Tibial nerve (tissue), 3 donors: ENCODE data around the gene FLT3.

Experiments
- POLR2A ChIP-seq, 2 donors: fragments of 450-650 bp; IDR thresholded peaks; one replicate each; pipeline ENCODE4 v1.6.1; 2017; ENCODE audit warnings: antibody characterized with exemption in 2 of 2, mild to moderate bottlenecking in 2 of 2, moderate library complexity in 2 of 2
- TF ChIP-seq, protein P1 (sequence below), 5 experiments: fragments of 200-600 bp in 3 of 5; fragments of 450-650 bp in 2 of 5; sonication (generic) in 3 of 5; IDR thresholded peaks; one replicate each; pipeline ENCODE4 v1.5.1; 2016 to 2019; ENCODE audit warnings: antibody characterized with exemption in 5 of 5, mild to moderate bottlenecking in 3 of 5, moderate library complexity in 2 of 5

DNA sequence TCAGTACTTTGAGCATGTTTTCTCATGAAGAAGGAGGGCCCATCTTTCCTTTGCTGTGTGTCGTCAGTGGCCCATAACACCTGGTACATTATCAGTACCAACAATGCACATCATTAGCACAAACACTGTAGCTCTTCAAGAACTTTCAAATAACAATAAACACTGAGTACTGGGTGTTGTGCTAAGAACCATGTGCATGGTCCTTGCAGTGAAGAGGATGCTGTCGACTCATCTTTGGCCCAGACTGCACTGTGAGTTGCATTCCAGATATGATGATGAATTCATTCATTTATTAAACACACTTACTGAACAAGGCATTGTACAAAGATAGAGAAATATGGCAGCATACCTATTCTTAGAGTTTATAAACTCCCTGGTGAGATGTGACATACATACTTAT lies 55.8 kb downstream of the FLT3 start:
- no peak for TF ChIP-seq POLR2A (IDR thresholded peaks at IDR 0.05)
- TF ChIP-seq, protein P1, sequence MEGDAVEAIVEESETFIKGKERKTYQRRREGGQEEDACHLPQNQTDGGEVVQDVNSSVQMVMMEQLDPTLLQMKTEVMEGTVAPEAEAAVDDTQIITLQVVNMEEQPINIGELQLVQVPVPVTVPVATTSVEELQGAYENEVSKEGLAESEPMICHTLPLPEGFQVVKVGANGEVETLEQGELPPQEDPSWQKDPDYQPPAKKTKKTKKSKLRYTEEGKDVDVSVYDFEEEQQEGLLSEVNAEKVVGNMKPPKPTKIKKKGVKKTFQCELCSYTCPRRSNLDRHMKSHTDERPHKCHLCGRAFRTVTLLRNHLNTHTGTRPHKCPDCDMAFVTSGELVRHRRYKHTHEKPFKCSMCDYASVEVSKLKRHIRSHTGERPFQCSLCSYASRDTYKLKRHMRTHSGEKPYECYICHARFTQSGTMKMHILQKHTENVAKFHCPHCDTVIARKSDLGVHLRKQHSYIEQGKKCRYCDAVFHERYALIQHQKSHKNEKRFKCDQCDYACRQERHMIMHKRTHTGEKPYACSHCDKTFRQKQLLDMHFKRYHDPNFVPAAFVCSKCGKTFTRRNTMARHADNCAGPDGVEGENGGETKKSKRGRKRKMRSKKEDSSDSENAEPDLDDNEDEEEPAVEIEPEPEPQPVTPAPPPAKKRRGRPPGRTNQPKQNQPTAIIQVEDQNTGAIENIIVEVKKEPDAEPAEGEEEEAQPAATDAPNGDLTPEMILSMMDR (IDR thresholded peaks at IDR 0.05), result no peak
